Astrocyte (in vitro differentiated cells and primary cell): ENCODE measurements around the gene HEATR3. TPM values are rescaled to one million over a fixed set of nuclear protein-coding genes. Genes with fewer than 3 reads are reported as not detected.

ENCODE experiments used
- DNase-seq: peaks from one replicate; pipeline ENCODE4 v3.0.0-alpha.2; 2010; ENCODE audit warnings: low read depth
- FAIRE-seq: peaks from 2 replicates; lab custom pipeline; 2011; peaks lifted over from hg19 to GRCh38; lab: Jason Lieb, UNC
- H2AFZ ChIP-seq: 2 replicates; pipeline ENCODE4 v1.6.0; 2012; ENCODE audit warnings: low read depth, low read length, inconsistent platforms
- H3K27ac ChIP-seq: 2 replicates; pipeline ENCODE4 v1.5.1; 2011; ENCODE audit warnings: low read depth, low read length, inconsistent platforms
- H3K27me3 ChIP-seq: 2 replicates; pipeline ENCODE4 v1.6.0; 2011; ENCODE audit warnings: low read length, inconsistent platforms; ENCODE audit not compliant: insufficient read depth
- H3K36me3 ChIP-seq: 2 replicates; pipeline ENCODE4 v1.5.1; 2011; ENCODE audit warnings: low read length, inconsistent platforms; ENCODE audit not compliant: insufficient read depth
- H3K4me1 ChIP-seq: 2 replicates; pipeline ENCODE4 v1.5.1; 2011; ENCODE audit warnings: low read length, inconsistent platforms; ENCODE audit not compliant: insufficient read depth
- H3K4me2 ChIP-seq: 2 replicates; pipeline ENCODE4 v1.6.0; 2012; ENCODE audit warnings: low read length, inconsistent platforms
- H3K4me3 ChIP-seq: 2 replicates; pipeline ENCODE4 v1.5.1; 2011; ENCODE audit warnings: low read depth, mild to moderate bottlenecking, low read length, inconsistent platforms; ENCODE audit not compliant: insufficient read depth
- H3K79me2 ChIP-seq: 2 replicates; pipeline ENCODE4 v1.6.0; 2012; ENCODE audit warnings: mild to moderate bottlenecking, low read length, inconsistent platforms; ENCODE audit not compliant: insufficient read depth
- H3K9ac ChIP-seq: 2 replicates; pipeline ENCODE4 v1.6.0; 2012; ENCODE audit warnings: mild to moderate bottlenecking, low read length, inconsistent platforms
- H3K9me3 ChIP-seq: 2 replicates; pipeline ENCODE4 v1.5.1; 2012; ENCODE audit warnings: low read depth, mild to moderate bottlenecking, low read length, inconsistent platforms; ENCODE audit not compliant: insufficient read depth
- H4K20me1 ChIP-seq: 2 replicates; pipeline ENCODE4 v1.6.0; 2012; ENCODE audit warnings: low read length, inconsistent platforms; ENCODE audit not compliant: insufficient read depth
- H3K27ac Mint-ChIP-seq: one replicate; pipeline ENCODE4 v1.8.0; 2021; ENCODE audit warnings: mild to moderate bottlenecking, mixed read lengths; ENCODE audit not compliant: unreplicated experiment
- H3K27me3 Mint-ChIP-seq: one replicate; pipeline ENCODE4 v1.8.0; 2021; ENCODE audit warnings: low read depth, mixed read lengths; ENCODE audit not compliant: unreplicated experiment
- H3K36me3 Mint-ChIP-seq: one replicate; pipeline ENCODE4 v1.8.0; 2021; ENCODE audit warnings: low read depth, mixed read lengths; ENCODE audit not compliant: unreplicated experiment
- H3K4me1 Mint-ChIP-seq: one replicate; pipeline ENCODE4 v1.8.0; 2021; ENCODE audit warnings: low read depth, mixed read lengths; ENCODE audit not compliant: unreplicated experiment
- H3K4me3 Mint-ChIP-seq: one replicate; pipeline ENCODE4 v1.8.0; 2021; ENCODE audit warnings: mild to moderate bottlenecking, moderate library complexity, mixed read lengths; ENCODE audit not compliant: unreplicated experiment
- H3K9me3 Mint-ChIP-seq: one replicate; pipeline ENCODE4 v1.8.0; 2021; ENCODE audit warnings: mild to moderate bottlenecking, mixed read lengths; ENCODE audit not compliant: unreplicated experiment
- EZH2 ChIP-seq: IDR thresholded peaks from 2 replicates; pipeline ENCODE4 v1.6.1; 2012; ENCODE audit warnings: mild to moderate bottlenecking, low read length, inconsistent platforms; ENCODE audit not compliant: insufficient read depth
- total RNA-seq: library from RNA; stranded (reverse); gene quantifications from 2 replicates; pipeline ENCODE4 v1.2.1, GENCODE V29; 2021
- TF ChIP-seq, protein P1 (sequence below): IDR thresholded peaks from 2 replicates; pipeline ENCODE4 v1.5.1; 2011; ENCODE audit warnings: low read depth, mild to moderate bottlenecking, inconsistent platforms, low read length, moderate library complexity; ENCODE audit not compliant: insufficient read depth

Gene HEATR3
- total RNA-seq, 1 donor from 2014 or later: 26.8 TPM

DNA sequence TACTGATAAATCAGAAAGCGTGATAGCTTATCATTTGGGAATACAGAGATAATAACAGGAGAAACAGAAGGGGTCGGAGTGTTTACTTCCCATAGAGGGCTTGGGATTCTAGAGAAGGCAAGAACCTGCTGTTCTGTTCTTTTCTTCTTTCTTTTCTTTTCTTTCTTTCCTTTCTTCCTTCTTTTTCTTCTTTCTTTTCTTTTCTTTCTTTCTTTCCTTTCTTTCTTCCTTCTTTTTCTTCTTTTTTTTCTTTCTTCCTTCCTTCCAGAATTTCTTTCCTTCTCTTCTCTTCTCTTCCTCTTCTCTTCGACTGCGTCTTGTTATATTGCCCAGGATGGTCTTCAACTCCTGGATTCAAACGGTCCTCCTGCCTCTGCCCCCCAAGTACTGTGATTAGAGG, 22.4 kb upstream of the HEATR3 start:
- no peaks in the 10 kb centered on the region for H4K20me1 ChIP-seq
- no peak overlapping the region for H3K9ac ChIP-seq
- TF ChIP-seq, protein P1, sequence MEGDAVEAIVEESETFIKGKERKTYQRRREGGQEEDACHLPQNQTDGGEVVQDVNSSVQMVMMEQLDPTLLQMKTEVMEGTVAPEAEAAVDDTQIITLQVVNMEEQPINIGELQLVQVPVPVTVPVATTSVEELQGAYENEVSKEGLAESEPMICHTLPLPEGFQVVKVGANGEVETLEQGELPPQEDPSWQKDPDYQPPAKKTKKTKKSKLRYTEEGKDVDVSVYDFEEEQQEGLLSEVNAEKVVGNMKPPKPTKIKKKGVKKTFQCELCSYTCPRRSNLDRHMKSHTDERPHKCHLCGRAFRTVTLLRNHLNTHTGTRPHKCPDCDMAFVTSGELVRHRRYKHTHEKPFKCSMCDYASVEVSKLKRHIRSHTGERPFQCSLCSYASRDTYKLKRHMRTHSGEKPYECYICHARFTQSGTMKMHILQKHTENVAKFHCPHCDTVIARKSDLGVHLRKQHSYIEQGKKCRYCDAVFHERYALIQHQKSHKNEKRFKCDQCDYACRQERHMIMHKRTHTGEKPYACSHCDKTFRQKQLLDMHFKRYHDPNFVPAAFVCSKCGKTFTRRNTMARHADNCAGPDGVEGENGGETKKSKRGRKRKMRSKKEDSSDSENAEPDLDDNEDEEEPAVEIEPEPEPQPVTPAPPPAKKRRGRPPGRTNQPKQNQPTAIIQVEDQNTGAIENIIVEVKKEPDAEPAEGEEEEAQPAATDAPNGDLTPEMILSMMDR: no peak
- no peak for TF ChIP-seq EZH2
- no peaks in the 10 kb centered on the region for H3K79me2 ChIP-seq
- Mint-ChIP-seq H3K36me3 (no peaks in the 10 kb centered on the region), H3K27me3 (peaks cover 14% of the 10 kb centered on the region), H3K9me3 (no peaks in the 10 kb centered on the region), H3K27ac (no peak overlapping the region), H3K4me1 (peaks cover 4% of the 10 kb centered on the region), H3K4me3 (no peak overlapping the region)
- H2AFZ ChIP-seq: no peak overlapping the region
- H3K27ac ChIP-seq: no peak overlapping the region
- H3K4me1 ChIP-seq: no peaks in the 10 kb centered on the region
- FAIRE-seq (no peak), DNase-seq (no peak)
- peaks cover 4% of the 10 kb centered on the region for H3K27me3 ChIP-seq
- H3K36me3 ChIP-seq: no peaks in the 10 kb centered on the region
- H3K9me3 ChIP-seq: no peaks in the 10 kb centered on the region
- no peak overlapping the region for H3K4me2 ChIP-seq
- no peak overlapping the region for H3K4me3 ChIP-seq

DNA sequence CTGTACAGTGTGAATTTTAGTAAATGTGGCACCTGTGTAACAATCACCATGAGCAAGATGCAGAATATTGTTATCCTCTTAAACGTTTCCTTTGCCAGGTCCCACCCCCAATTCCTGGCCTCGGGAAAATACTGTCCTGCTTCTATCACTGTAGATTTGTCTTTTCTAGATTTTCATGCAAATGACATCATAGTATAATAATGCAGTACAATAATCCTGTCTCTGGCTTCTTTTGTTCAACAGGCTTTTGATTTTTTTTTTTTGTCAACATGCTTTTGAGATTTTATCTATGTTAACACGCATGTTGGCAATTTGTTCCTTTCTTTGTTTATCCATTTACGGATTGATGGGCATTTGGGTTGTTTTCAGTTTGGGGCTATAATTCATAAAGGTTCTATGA, 20.4 kb upstream of the HEATR3 start:
- DNase-seq (no peak), FAIRE-seq (no peak)
- no peaks in the 10 kb centered on the region for H3K79me2 ChIP-seq
- peaks cover 5% of the 10 kb centered on the region for H3K27me3 ChIP-seq
- no peak overlapping the region for H3K27ac Mint-ChIP-seq
- H3K4me3 ChIP-seq: no peak overlapping the region
- no peaks in the 10 kb centered on the region for H4K20me1 ChIP-seq
- no peak overlapping the region for H3K9ac ChIP-seq
- H3K36me3 ChIP-seq: no peaks in the 10 kb centered on the region
- no peak overlapping the region for H2AFZ ChIP-seq
- no peak overlapping the region for H3K4me2 ChIP-seq
- no peak overlapping the region for H3K4me3 Mint-ChIP-seq
- no peaks in the 10 kb centered on the region for H3K36me3 Mint-ChIP-seq
- no peaks in the 10 kb centered on the region for H3K9me3 ChIP-seq
- H3K27me3 Mint-ChIP-seq: peaks cover 14% of the 10 kb centered on the region
- no peak for TF ChIP-seq EZH2
- TF ChIP-seq, protein P1: no peak
- no peak overlapping the region for H3K27ac ChIP-seq
- no peaks in the 10 kb centered on the region for H3K4me1 ChIP-seq
- H3K4me1 Mint-ChIP-seq: no peaks in the 10 kb centered on the region
- H3K9me3 Mint-ChIP-seq: no peaks in the 10 kb centered on the region

DNA sequence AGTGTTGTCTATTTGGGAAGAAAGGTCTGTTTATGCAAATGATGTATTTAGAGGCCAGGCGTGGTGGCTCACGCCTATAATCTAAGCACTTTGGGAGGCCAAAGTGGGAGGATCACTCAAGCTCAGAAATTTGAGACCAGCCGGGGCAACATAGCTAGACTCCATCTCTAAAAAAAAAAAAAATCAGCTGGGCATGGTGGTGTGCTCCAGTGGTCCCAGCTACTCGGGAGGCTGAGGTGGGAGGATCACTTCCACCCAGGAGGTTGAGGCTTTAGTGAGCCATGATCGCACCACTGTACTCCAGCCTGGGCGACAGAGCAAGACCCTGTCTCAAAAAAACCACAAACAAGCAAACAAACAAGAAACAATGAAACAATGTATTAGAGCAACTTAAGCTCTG, 18.9 kb upstream of the HEATR3 start:
- H3K27me3 Mint-ChIP-seq: peaks cover 17% of the 10 kb centered on the region
- DNase-seq (no peak), FAIRE-seq (no peak)
- Histone ChIP-seq H4K20me1 (no peaks in the 10 kb centered on the region), H2AFZ (no peak overlapping the region), H3K79me2 (no peaks in the 10 kb centered on the region), H3K36me3 (no peaks in the 10 kb centered on the region), H3K27me3 (peaks cover 7% of the 10 kb centered on the region), H3K4me1 (no peaks in the 10 kb centered on the region), H3K9me3 (no peaks in the 10 kb centered on the region), H3K27ac (no peak overlapping the region), H3K9ac (no peak overlapping the region), H3K4me2 (no peak overlapping the region), H3K4me3 (no peak overlapping the region)
- H3K27ac Mint-ChIP-seq: no peak overlapping the region
- H3K36me3 Mint-ChIP-seq: no peaks in the 10 kb centered on the region
- no peak for TF ChIP-seq EZH2
- TF ChIP-seq, protein P1: no peak
- H3K4me3 Mint-ChIP-seq: no peak overlapping the region
- no peaks in the 10 kb centered on the region for H3K9me3 Mint-ChIP-seq
- no peaks in the 10 kb centered on the region for H3K4me1 Mint-ChIP-seq
